GM12878 (cell line): ENCODE results near the gene FMR1.

Experiments used
- EP300 ChIP-seq, 2 experiments: fragments of 150-350 bp in 1 of 2; IDR thresholded peaks; 2 replicates each; pipeline ENCODE4 v1.6.1; 2011 to 2012; ENCODE audit warnings: low read depth in 2 of 2, low read length in 2 of 2, borderline replicate concordance in 1 of 2, improper control_type of control experiment in 1 of 2, inconsistent platforms in 1 of 2; ENCODE audit not compliant: control insufficient read depth in 1 of 2
- ETV6 ChIP-seq, 2 experiments: fragments of 450-650 bp in 1 of 2; IDR thresholded peaks in 1 of 2; conservative IDR thresholded peaks in 1 of 2; 2 replicates each; pipeline ENCODE4 v1.6.1; 2014; ENCODE audit warnings: antibody characterized with exemption in 1 of 2, borderline replicate concordance in 1 of 2, low read depth in 1 of 2, mild to moderate bottlenecking in 1 of 2, moderate library complexity in 1 of 2
- NFYB ChIP-seq: IDR thresholded peaks from 2 replicates; pipeline ENCODE4 v1.6.1; 2011; ENCODE audit warnings: low read depth, mild to moderate bottlenecking, low read length, improper control_type of control experiment, moderate library complexity; ENCODE audit not compliant: insufficient read depth
- POLR2A ChIP-seq: IDR thresholded peaks from 2 replicates; pipeline ENCODE4 v1.6.1; 2011; ENCODE audit warnings: low read depth, mild to moderate bottlenecking, low read length
- POLR2AphosphoS5 ChIP-seq: IDR thresholded peaks from 2 replicates; pipeline ENCODE4 v1.6.1; 2011; ENCODE audit warnings: mild to moderate bottlenecking, low read length, inconsistent platforms
- RAD21 ChIP-seq: IDR thresholded peaks from 2 replicates; pipeline ENCODE4 v1.6.1; 2011; ENCODE audit warnings: mild to moderate bottlenecking, low read depth, low read length, moderate library complexity; ENCODE audit not compliant: insufficient read depth
- STAT1 ChIP-seq: fragments of 450-650 bp; conservative IDR thresholded peaks from 2 replicates; pipeline ENCODE4 v1.6.1; 2014; ENCODE audit warnings: antibody characterized with exemption, mild to moderate bottlenecking
- TF ChIP-seq, protein P1 (sequence below), 3 experiments: IDR thresholded peaks in 2 of 3; conservative IDR thresholded peaks in 1 of 3; 2 replicates each; pipeline ENCODE4 v1.5.1; 2011; ENCODE audit warnings: low read depth in 3 of 3, low read length in 3 of 3, mild to moderate bottlenecking in 3 of 3, control low read depth in 2 of 3, moderate library complexity in 2 of 3, inconsistent platforms in 1 of 3, mixed read lengths in 1 of 3; ENCODE audit not compliant: control insufficient read depth in 2 of 3, insufficient read depth in 1 of 3; ENCODE audit errors: extremely low read depth in 1 of 3
- TF ChIP-seq, protein P2 (sequence below): IDR thresholded peaks from 2 replicates; pipeline ENCODE4 v1.6.1; 2012; ENCODE audit warnings: low read depth, low read length, improper control_type of control experiment

DNA sequence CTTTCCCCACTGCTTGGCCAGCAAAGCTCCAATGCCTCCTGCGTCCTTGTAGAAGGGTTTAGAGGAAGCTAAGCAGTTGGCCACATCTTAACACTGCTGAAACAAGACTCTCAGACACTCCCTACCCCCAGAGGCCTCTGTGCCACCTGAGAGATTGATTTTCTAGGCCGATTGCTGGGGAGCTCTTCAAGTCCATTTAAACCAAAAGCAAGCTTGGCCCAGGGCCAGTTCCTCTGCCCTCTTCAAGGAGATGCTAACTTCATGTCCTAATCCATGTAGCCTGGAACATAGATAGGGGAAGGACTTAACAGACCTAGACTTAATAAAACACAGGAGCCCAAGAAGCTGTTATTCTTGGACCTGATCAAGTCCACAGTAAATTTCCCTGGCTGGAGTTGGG, 42.3 kb downstream of the FMR1 start:
- TF ChIP-seq ETV6 (conservative IDR thresholded peaks at IDR 0.05 in 1 of 2, IDR thresholded peaks at IDR 0.05 in 1 of 2; ENCODE audit: borderline replicate concordance in 1 of 2, low read depth in 1 of 2), result no peak
- TF ChIP-seq, protein P1, sequence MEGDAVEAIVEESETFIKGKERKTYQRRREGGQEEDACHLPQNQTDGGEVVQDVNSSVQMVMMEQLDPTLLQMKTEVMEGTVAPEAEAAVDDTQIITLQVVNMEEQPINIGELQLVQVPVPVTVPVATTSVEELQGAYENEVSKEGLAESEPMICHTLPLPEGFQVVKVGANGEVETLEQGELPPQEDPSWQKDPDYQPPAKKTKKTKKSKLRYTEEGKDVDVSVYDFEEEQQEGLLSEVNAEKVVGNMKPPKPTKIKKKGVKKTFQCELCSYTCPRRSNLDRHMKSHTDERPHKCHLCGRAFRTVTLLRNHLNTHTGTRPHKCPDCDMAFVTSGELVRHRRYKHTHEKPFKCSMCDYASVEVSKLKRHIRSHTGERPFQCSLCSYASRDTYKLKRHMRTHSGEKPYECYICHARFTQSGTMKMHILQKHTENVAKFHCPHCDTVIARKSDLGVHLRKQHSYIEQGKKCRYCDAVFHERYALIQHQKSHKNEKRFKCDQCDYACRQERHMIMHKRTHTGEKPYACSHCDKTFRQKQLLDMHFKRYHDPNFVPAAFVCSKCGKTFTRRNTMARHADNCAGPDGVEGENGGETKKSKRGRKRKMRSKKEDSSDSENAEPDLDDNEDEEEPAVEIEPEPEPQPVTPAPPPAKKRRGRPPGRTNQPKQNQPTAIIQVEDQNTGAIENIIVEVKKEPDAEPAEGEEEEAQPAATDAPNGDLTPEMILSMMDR (IDR thresholded peaks at IDR 0.05 in 2 of 3, conservative IDR thresholded peaks at IDR 0.05 in 1 of 3; ENCODE audit: control insufficient read depth in 2 of 3, extremely low read depth in 1 of 3, insufficient read depth in 1 of 3, low read depth in 3 of 3, low read length in 3 of 3), result no peak
- TF ChIP-seq NFYB, result no peak
- no peak for TF ChIP-seq POLR2AphosphoS5
- TF ChIP-seq, protein P2, sequence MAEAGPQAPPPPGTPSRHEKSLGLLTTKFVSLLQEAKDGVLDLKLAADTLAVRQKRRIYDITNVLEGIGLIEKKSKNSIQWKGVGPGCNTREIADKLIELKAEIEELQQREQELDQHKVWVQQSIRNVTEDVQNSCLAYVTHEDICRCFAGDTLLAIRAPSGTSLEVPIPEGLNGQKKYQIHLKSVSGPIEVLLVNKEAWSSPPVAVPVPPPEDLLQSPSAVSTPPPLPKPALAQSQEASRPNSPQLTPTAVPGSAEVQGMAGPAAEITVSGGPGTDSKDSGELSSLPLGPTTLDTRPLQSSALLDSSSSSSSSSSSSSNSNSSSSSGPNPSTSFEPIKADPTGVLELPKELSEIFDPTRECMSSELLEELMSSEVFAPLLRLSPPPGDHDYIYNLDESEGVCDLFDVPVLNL, result no peak
- no peak for TF ChIP-seq RAD21
- no peak for TF ChIP-seq EP300 (IDR thresholded peaks at IDR 0.05; ENCODE audit: borderline replicate concordance in 1 of 2, control insufficient read depth in 1 of 2, low read depth in 2 of 2, low read length in 2 of 2)
- TF ChIP-seq POLR2A, result no peak
- no peak for TF ChIP-seq STAT1
